Vagina (tissue), 2 donors: ENCODE data around the gene PHLPP2. TPM values are rescaled to one million over a fixed set of nuclear protein-coding genes. Genes with fewer than 3 reads are reported as not detected.

ENCODE experiments used
- DNase-seq, 2 donors: peaks; one replicate each; pipeline ENCODE4 v3.0.0-alpha.2; 2017; ENCODE audit errors: extremely low spot score in 2 of 2
- H3K27ac ChIP-seq: fragments of 200-600 bp; sonication (generic); one replicate; pipeline ENCODE4 v1.5.1; 2019
- H3K27me3 ChIP-seq: fragments of 200-600 bp; sonication (generic); one replicate; pipeline ENCODE4 v1.5.1; 2019
- H3K36me3 ChIP-seq, 2 donors: fragments of 200-600 bp; sonication (generic); one replicate each; pipeline ENCODE4 v1.5.1; 2017 to 2019
- H3K4me1 ChIP-seq: fragments of 200-600 bp; sonication (generic); one replicate; pipeline ENCODE4 v1.5.1; 2019
- H3K4me3 ChIP-seq, 2 donors: fragments of 200-600 bp; sonication (generic); 1 replicate in 1 of 2; 2 replicates in 1 of 2; pipeline ENCODE4 v1.5.1; 2016 to 2019
- H3K9me3 ChIP-seq: fragments of 200-600 bp; sonication (generic); one replicate; pipeline ENCODE4 v1.5.1; 2019
- POLR2A ChIP-seq, 2 donors: fragments of 450-650 bp; IDR thresholded peaks; one replicate each; pipeline ENCODE4 v1.6.1; 2017; ENCODE audit warnings: antibody characterized with exemption in 2 of 2, mild to moderate bottlenecking in 2 of 2, moderate library complexity in 2 of 2
- POLR2AphosphoS5 ChIP-seq, 2 donors: sonication (generic); formaldehyde crosslinking; IDR thresholded peaks; one replicate each; pipeline ENCODE4 v1.9.0; 2017; ENCODE audit warnings: antibody characterized with exemption in 2 of 2, mild to moderate bottlenecking in 2 of 2, low read depth in 1 of 2; ENCODE audit not compliant: insufficient read depth in 1 of 2
- intact Hi-C: fragments of 100-400 bp; cut with DNase I; formaldehyde crosslinking; loops from one replicate; pipeline ENCODE4 v1.15.1; 2023
- total RNA-seq: library from RNA; depleted of rRNA; stranded (reverse); fragments of >200 nt; gene quantifications from one replicate; pipeline ENCODE4 v1.2.3, GENCODE V29; 2016
- TF ChIP-seq, protein P1 (sequence below), 3 experiments: fragments of 450-650 bp in 2 of 3; fragments of 200-600 bp in 1 of 3; sonication (generic) in 1 of 3; IDR thresholded peaks; one replicate each; pipeline ENCODE4 v1.5.1; 2017 to 2019; ENCODE audit warnings: antibody characterized with exemption in 3 of 3, mild to moderate bottlenecking in 2 of 3, moderate library complexity in 2 of 3

Gene PHLPP2
- total RNA-seq, 1 donor from 2014 or later: 6.4 TPM

DNA sequence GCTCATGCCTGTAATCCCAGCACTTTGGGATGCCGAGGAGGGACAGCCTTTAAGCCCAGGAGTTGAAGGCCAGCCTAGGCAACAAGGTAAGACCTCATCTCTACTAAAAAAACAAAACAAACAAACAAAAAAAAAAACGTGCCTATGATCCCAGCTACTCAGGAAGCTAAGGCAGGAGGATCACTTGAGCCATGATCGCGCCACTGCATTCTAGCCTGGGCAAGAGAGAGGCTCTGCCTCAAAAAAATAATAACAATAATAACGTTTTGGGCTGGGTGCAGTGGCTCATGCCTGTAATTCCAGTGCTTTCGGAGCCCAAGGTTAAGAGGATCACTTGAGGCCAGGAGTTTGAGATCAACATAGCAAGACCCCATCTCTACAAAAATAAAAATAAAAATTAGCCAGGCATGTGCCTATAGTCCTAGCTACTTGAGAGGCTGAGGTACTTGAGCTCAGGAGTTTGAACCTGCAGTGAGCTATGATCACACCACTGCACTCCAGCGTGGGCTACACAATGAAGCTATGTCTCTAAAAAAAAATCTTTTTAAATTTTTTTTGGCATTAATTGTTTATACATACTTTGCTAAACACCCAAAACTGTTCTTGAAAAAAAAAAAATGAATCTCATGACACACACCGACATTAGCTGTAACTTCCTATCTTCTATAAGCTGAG lies 3.3 kb downstream of the PHLPP2 start:
- DNase-seq: no peak
- Histone ChIP-seq H3K4me3 (no peak overlapping the region), H3K9me3 (no peaks in the 10 kb centered on the region), H3K27ac (no peak overlapping the region), H3K27me3 (no peaks in the 10 kb centered on the region), H3K4me1 (peaks cover 21% of the 10 kb centered on the region), H3K36me3 (no peaks in the 10 kb centered on the region)
- intact Hi-C loops: loop anchor here (10.0 kb wide), 2 partner anchors 84 to 164 kb away; partner anchors contain the start of genes AP1G1 and ZNF821
- TF ChIP-seq POLR2A (IDR thresholded peaks at IDR 0.05) (no peak), POLR2AphosphoS5 (IDR thresholded peaks at IDR 0.05; ENCODE audit: insufficient read depth in 1 of 2, low read depth in 1 of 2) (no peak)
- TF ChIP-seq, protein P1, sequence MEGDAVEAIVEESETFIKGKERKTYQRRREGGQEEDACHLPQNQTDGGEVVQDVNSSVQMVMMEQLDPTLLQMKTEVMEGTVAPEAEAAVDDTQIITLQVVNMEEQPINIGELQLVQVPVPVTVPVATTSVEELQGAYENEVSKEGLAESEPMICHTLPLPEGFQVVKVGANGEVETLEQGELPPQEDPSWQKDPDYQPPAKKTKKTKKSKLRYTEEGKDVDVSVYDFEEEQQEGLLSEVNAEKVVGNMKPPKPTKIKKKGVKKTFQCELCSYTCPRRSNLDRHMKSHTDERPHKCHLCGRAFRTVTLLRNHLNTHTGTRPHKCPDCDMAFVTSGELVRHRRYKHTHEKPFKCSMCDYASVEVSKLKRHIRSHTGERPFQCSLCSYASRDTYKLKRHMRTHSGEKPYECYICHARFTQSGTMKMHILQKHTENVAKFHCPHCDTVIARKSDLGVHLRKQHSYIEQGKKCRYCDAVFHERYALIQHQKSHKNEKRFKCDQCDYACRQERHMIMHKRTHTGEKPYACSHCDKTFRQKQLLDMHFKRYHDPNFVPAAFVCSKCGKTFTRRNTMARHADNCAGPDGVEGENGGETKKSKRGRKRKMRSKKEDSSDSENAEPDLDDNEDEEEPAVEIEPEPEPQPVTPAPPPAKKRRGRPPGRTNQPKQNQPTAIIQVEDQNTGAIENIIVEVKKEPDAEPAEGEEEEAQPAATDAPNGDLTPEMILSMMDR (IDR thresholded peaks at IDR 0.05): no peak

- H3K27me3 ChIP-seq: no peaks in the 10 kb centered on the region
- intact Hi-C loops: no loop called here
- no peak overlapping the region for H3K27ac ChIP-seq
- DNase-seq: no peak
- no peak for TF ChIP-seq POLR2AphosphoS5 (IDR thresholded peaks at IDR 0.05; ENCODE audit: insufficient read depth in 1 of 2, low read depth in 1 of 2)
- no peak for TF ChIP-seq POLR2A (IDR thresholded peaks at IDR 0.05)
- TF ChIP-seq, protein P1 (IDR thresholded peaks at IDR 0.05): no peak
- H3K9me3 ChIP-seq: no peaks in the 10 kb centered on the region
- no peak overlapping the region for H3K4me3 ChIP-seq
- no peaks in the 10 kb centered on the region for H3K36me3 ChIP-seq
- H3K4me1 ChIP-seq: peaks cover 22% of the 10 kb centered on the region
Observed at GRCh38 chr16:71712501-71712900, 12.0 kb downstream of the PHLPP2 start.

DNA sequence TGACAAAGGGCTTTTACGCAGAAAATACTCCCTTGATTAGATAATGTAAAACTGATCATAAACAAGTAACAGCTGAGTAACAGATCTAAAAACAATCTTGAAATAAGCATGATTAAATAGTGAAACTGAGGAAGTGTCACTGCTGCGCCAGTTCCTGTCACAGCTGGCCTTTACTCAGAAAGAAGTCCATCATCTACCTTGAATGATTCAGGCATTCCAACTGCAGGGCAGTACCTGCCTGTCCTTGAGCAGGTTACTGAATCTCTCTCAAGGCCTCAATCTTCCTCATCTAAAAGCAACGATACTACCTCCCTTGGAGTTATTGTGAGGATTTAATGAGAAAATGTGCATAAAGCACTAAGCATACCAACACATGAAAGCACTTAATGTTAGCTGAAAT lies 12.7 kb downstream of the PHLPP2 start:
- Histone ChIP-seq H3K4me3 (no peak overlapping the region), H3K9me3 (no peaks in the 10 kb centered on the region), H3K36me3 (no peaks in the 10 kb centered on the region), H3K4me1 (peaks cover 23% of the 10 kb centered on the region), H3K27me3 (no peaks in the 10 kb centered on the region), H3K27ac (no peak overlapping the region)
- no peak for DNase-seq
- intact Hi-C loops: no loop called here
- TF ChIP-seq POLR2A (IDR thresholded peaks at IDR 0.05) (no peak), POLR2AphosphoS5 (IDR thresholded peaks at IDR 0.05; ENCODE audit: insufficient read depth in 1 of 2, low read depth in 1 of 2) (no peak)
- TF ChIP-seq, protein P1 (IDR thresholded peaks at IDR 0.05): no peak

GRCh38 chr16:71709229-71709781 lies 15.2 kb downstream of the PHLPP2 start:
- TF ChIP-seq POLR2AphosphoS5 (IDR thresholded peaks at IDR 0.05; ENCODE audit: insufficient read depth in 1 of 2, low read depth in 1 of 2) (no peak), POLR2A (IDR thresholded peaks at IDR 0.05) (no peak)
- TF ChIP-seq, protein P1 (IDR thresholded peaks at IDR 0.05): no peak
- intact Hi-C loops: no loop called here
- H3K27ac ChIP-seq: no peak overlapping the region

GRCh38 chr16:71708696-71709095 lies 15.8 kb downstream of the PHLPP2 start:
- no peak for TF ChIP-seq POLR2A (IDR thresholded peaks at IDR 0.05)
- TF ChIP-seq POLR2AphosphoS5 (IDR thresholded peaks at IDR 0.05; ENCODE audit: insufficient read depth in 1 of 2, low read depth in 1 of 2): no peak
- TF ChIP-seq, protein P1 (IDR thresholded peaks at IDR 0.05): no peak
- Histone ChIP-seq H3K36me3 (no peaks in the 10 kb centered on the region), H3K9me3 (no peaks in the 10 kb centered on the region), H3K4me3 (no peak overlapping the region), H3K4me1 (peaks cover 23% of the 10 kb centered on the region), H3K27me3 (no peaks in the 10 kb centered on the region), H3K27ac (no peak overlapping the region)
- DNase-seq: no peak
- intact Hi-C loops: no loop called here

More at GRCh38 chr16:71709229-71709781, 15.2 kb downstream of the PHLPP2 start:
- Histone ChIP-seq H3K4me3 (no peak overlapping the region), H3K36me3 (no peaks in the 10 kb centered on the region), H3K27me3 (no peaks in the 10 kb centered on the region), H3K4me1 (peaks cover 23% of the 10 kb centered on the region), H3K9me3 (no peaks in the 10 kb centered on the region)
- no peak for DNase-seq
